Fibroblast of lung (primary cell): ENCODE results near the gene ARPP21. TPM values are rescaled to one million over a fixed set of nuclear protein-coding genes. Genes with fewer than 3 reads are reported as not detected.

Experiments used
- DNase-seq, 2 donors: peaks; one replicate each; pipeline versions ENCODE4 v3.0.0 to v3.0.0-alpha.2; 2010; ENCODE audit warnings: low read depth in 2 of 2
- H2AFZ ChIP-seq: 2 replicates; pipeline ENCODE4 v1.5.1; 2012; ENCODE audit warnings: low read length, control low read depth, inconsistent platforms
- H3K27ac ChIP-seq: 2 replicates; pipeline ENCODE4 v1.5.1; 2011; ENCODE audit warnings: low read length, control low read depth; ENCODE audit not compliant: insufficient read depth
- H3K27me3 ChIP-seq: 2 replicates; pipeline ENCODE4 v1.5.1; 2011; ENCODE audit warnings: mild to moderate bottlenecking, low read length; ENCODE audit not compliant: control insufficient read depth, insufficient read depth
- H3K36me3 ChIP-seq: 2 replicates; pipeline ENCODE4 v1.5.1; 2011; ENCODE audit warnings: low read length; ENCODE audit not compliant: control insufficient read depth, insufficient read depth
- H3K4me1 ChIP-seq: 2 replicates; pipeline ENCODE4 v1.5.1; 2011; ENCODE audit warnings: low read length; ENCODE audit not compliant: control insufficient read depth, insufficient read depth; ENCODE audit errors: extremely low read depth
- H3K4me2 ChIP-seq: 2 replicates; pipeline ENCODE4 v1.5.1; 2011; ENCODE audit warnings: low read length, control low read depth; ENCODE audit not compliant: insufficient read depth; ENCODE audit errors: extremely low read depth
- H3K4me3 ChIP-seq, 4 experiments: fragments of 200-600 bp in 1 of 4; sonication (generic) in 1 of 4; replicated peaks in 1 of 4; 2 replicates each; pipeline ENCODE4 v1.5.1; 2011 to 2016; ENCODE audit warnings: low read length in 4 of 4, low read depth in 3 of 4, mild to moderate bottlenecking in 3 of 4, control low read depth in 2 of 4, inconsistent platforms in 1 of 4, mixed read lengths in 1 of 4; ENCODE audit not compliant: insufficient read depth in 1 of 4; ENCODE audit errors: control extremely low read depth in 1 of 4
- H3K79me2 ChIP-seq: 2 replicates; pipeline ENCODE4 v1.5.1; 2012; ENCODE audit warnings: mild to moderate bottlenecking, low read length, inconsistent platforms; ENCODE audit not compliant: control insufficient read depth, insufficient read depth
- H3K9ac ChIP-seq: 2 replicates; pipeline ENCODE4 v1.5.1; 2011; ENCODE audit warnings: mild to moderate bottlenecking, low read length, control low read depth; ENCODE audit not compliant: insufficient read depth
- H3K9me3 ChIP-seq: 2 replicates; pipeline ENCODE4 v1.5.1; 2012; ENCODE audit warnings: low read depth, low read length; ENCODE audit not compliant: control insufficient read depth, insufficient read depth
- H4K20me1 ChIP-seq: 2 replicates; pipeline ENCODE4 v1.5.1; 2011; ENCODE audit warnings: low read length; ENCODE audit not compliant: control insufficient read depth, insufficient read depth; ENCODE audit errors: extremely low read depth
- CTCF ChIP-seq, 2 donors: IDR thresholded peaks in 1 of 2; conservative IDR thresholded peaks in 1 of 2; 1 replicate in 1 of 2; 2 replicates in 1 of 2; pipeline ENCODE4 v1.5.1; 2011 to 2012; ENCODE audit warnings: low read length in 2 of 2, control low read depth in 1 of 2, inconsistent platforms in 1 of 2, low read depth in 1 of 2, mild to moderate bottlenecking in 1 of 2
- EZH2 ChIP-seq: IDR thresholded peaks from 2 replicates; pipeline ENCODE4 v1.5.1; 2012; ENCODE audit warnings: low read length, control low read depth, mild to moderate bottlenecking; ENCODE audit errors: missing control alignments
- polyA plus RNA-seq, 2 donors: library from polyadenylated mRNA; depleted of rRNA in 1 of 2; stranded (reverse) in 1 of 2; unstranded in 1 of 2; fragments of >200 nt; gene quantifications; 2 replicates each; pipeline ENCODE4 v1.2.1, GENCODE V29; 2011 to 2012; ENCODE audit warnings: missing spikeins in 1 of 2
- total RNA-seq: library from RNA; depleted of rRNA; stranded (reverse); fragments of >200 nt; gene quantifications from 2 replicates; pipeline ENCODE4 v1.2.1, GENCODE V29; 2014

The ARPP21 gene
- total and polyA plus RNA-seq, 2 donors (not counting 1 experiment from before 2014, with no cell fraction given), result not detected

DNA sequence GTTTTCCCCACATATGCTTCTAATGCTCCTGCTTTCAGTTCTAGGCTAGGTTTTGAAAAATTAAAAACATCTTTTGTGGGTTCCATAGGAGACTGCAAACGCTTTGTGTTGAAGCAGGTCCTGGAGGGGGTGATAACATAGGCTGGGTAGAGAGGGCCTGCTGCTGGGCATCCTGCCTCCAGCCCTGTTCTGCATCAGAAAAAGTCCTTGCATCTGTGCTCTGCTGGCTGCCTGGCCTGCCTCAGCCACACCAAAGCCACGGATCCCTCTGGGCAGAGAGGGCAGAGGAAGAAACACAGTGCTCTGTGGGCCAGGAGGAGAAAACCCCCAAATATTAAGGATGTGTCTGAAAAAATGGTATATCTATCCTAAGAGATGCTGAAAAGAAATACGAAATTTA is 3.9 kb upstream of the ARPP21 start:
- no peaks in the 10 kb centered on the region for H4K20me1 ChIP-seq
- DNase-seq, result no peak
- H3K27ac ChIP-seq, result no peak overlapping the region
- H3K36me3 ChIP-seq, result no peaks in the 10 kb centered on the region
- peaks cover 3% of the 10 kb centered on the region for H3K27me3 ChIP-seq
- no peak for TF ChIP-seq CTCF (conservative IDR thresholded peaks at IDR 0.05 in 1 of 2, IDR thresholded peaks at IDR 0.05 in 1 of 2; ENCODE audit: low read depth in 1 of 2, low read length in 2 of 2)
- TF ChIP-seq EZH2, result no peak
- H3K4me1 ChIP-seq, result no peaks in the 10 kb centered on the region
- no peak overlapping the region for H2AFZ ChIP-seq
- H3K9ac ChIP-seq, result no peak overlapping the region
- H3K9me3 ChIP-seq, result no peaks in the 10 kb centered on the region
- H3K79me2 ChIP-seq, result no peaks in the 10 kb centered on the region
- no peak overlapping the region for H3K4me3 ChIP-seq
- no peak overlapping the region for H3K4me2 ChIP-seq

DNA sequence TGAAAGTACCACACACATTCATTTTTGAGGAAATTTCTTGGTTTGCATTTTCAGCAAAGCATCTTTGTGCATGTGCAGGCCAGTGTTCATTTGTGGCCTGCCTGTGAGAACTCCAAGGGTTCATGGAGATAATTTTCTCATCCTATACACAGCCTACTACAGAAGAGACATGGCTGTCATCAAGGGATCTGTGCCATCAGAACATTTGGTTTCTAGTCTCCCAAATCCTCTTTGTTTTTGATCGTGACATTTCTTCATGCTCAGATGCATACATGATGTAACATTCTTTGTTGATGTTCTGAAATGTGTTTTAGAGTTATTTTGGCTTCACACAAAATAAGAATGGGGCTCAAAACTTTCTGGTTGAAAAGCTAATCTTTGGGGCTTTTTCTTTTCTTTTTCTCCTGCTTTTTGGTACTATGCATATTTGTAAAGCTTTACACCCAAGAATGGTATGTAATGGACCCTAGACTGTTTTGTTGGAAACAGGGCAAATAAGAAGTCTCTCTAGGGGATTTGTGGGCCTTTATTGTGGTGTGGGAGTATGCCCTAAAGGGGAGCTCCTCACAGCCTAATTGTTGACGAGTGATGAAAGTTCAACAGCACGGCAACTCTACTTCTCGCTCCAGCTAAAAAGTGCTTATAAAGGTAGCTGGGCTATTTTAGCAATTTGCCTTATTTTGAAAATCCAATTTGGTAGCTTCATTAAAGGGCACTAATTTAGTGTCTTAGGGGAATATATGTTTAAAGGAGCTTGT is 3.2 kb upstream of the ARPP21 start:
- H3K36me3 ChIP-seq, result no peaks in the 10 kb centered on the region
- TF ChIP-seq EZH2 (no peak), CTCF (conservative IDR thresholded peaks at IDR 0.05 in 1 of 2, IDR thresholded peaks at IDR 0.05 in 1 of 2; ENCODE audit: low read depth in 1 of 2, low read length in 2 of 2) (no peak)
- no peak for DNase-seq
- H3K4me2 ChIP-seq, result no peak overlapping the region
- H3K79me2 ChIP-seq, result no peaks in the 10 kb centered on the region
- no peaks in the 10 kb centered on the region for H3K4me1 ChIP-seq
- no peaks in the 10 kb centered on the region for H4K20me1 ChIP-seq
- H3K9ac ChIP-seq, result no peak overlapping the region
- no peak overlapping the region for H3K27ac ChIP-seq
- H3K27me3 ChIP-seq, result peaks cover 5% of the 10 kb centered on the region
- H3K4me3 ChIP-seq, result no peak overlapping the region
- no peak overlapping the region for H2AFZ ChIP-seq
- H3K9me3 ChIP-seq, result no peaks in the 10 kb centered on the region

GRCh38 chr3:35638251-35638979 is 910 bp upstream of the ARPP21 start:
- H3K4me1 ChIP-seq, result no peaks in the 10 kb centered on the region
- no peaks in the 10 kb centered on the region for H3K79me2 ChIP-seq
- H2AFZ ChIP-seq, result no peak overlapping the region
- no peaks in the 10 kb centered on the region for H3K9me3 ChIP-seq
- H3K9ac ChIP-seq, result no peak overlapping the region
- no peak overlapping the region for H3K27ac ChIP-seq
- H3K27me3 ChIP-seq, result peaks cover 5% of the 10 kb centered on the region
- H4K20me1 ChIP-seq, result no peaks in the 10 kb centered on the region
- no peak overlapping the region for H3K4me2 ChIP-seq
- H3K4me3 ChIP-seq, result no peak overlapping the region
- no peaks in the 10 kb centered on the region for H3K36me3 ChIP-seq
- no peak for DNase-seq
- TF ChIP-seq EZH2, result no peak
- TF ChIP-seq CTCF (conservative IDR thresholded peaks at IDR 0.05 in 1 of 2, IDR thresholded peaks at IDR 0.05 in 1 of 2; ENCODE audit: low read depth in 1 of 2, low read length in 2 of 2), result no peak
